DMS114 treated with DMSO at 0.1 percent for 48 hours (cell line): ENCODE measurements around the gene CFHR2.

Source experiments
- DNase-seq: peaks from one replicate; lab custom pipeline; 2025; ENCODE audit not compliant: unreplicated experiment; lab: John Stamatoyannopoulos, UW

Gene CFHR2

GRCh38 chr1:196997423-196997822, 53.9 kb downstream of the CFHR2 start:
- DNase-seq, result no peak

- DNase-seq, result no peak
These were observed 58.3 kb downstream of the CFHR2 start for GRCh38 chr1:197001828-197002227.

- no peak for DNase-seq
These were observed 59.6 kb downstream of the CFHR2 start for GRCh38 chr1:197003132-197003531.

GRCh38 chr1:197008861-197009260, 65.3 kb downstream of the CFHR2 start:
- no peak for DNase-seq
